SW480 (cell line): ENCODE results near the gene ATAT1.
A peak's percentile ranks its signal among the peaks of the same experiment; 100 is the strongest.

Experiments
- DNase-seq: peaks from one replicate; pipeline ENCODE4 v3.0.0-alpha.2; 2016; ENCODE audit warnings: low spot score

Gene ATAT1

GRCh38 chr6:30613251-30614043 is 13.2 kb upstream of the ATAT1 start:
- DNase-seq: no peak

DNA sequence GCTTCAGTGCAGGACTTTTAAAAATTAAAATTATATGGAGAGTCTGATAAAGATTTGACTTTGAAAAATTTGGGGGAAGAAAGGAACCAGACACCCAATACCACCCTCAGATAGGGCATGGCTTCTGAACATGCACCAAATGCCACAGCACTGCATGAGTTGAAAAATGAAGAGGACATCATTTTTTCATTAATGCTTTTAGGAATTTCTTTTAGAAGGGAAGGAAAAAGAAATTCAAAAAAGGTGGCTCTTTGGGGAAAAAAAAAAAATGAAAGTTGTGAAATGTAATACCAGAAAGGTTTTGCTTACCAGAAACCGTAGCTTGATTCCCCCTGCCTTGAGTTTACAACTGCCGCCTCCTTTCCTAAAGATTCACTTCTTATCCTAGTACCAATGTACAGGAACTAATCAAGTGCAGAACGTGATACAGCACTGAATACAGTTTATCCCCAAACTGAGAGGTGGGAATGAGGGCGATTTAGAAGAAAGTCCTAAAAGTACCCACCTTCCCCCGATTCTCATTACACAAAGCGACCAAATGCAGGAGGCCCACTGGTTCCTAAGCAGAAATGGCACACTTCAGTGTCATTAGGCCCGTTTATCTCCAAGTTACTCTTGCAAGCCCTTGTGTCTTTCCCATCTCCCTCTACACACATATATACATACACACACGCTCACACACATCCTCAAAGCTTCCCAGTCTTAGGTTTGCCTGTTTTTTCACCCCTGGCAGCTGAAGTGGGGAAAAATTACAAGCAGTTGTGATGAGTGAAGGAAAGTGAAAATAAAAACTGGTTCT is 12.4 kb upstream of the ATAT1 start:
- no peak for DNase-seq

DNA sequence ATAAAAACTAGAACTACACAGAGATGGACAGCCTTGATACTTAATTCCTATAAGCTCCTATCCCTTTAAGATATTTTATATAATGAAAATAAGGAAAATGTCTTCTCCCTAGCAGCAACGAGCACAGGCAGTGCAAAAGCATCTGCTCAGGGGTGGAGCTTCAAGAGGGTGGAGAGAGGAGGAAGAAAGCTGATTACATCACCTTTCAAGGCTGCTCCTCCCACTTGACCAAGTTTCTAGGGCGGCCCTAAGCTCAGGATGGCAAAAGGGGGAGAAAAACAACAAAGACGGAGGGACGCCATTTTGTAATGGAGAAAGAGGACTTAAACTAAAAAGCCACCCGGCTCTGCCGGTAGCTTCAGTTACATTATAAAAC is 11.8 kb upstream of the ATAT1 start:
- DNase-seq: peak; percentile 96

DNA sequence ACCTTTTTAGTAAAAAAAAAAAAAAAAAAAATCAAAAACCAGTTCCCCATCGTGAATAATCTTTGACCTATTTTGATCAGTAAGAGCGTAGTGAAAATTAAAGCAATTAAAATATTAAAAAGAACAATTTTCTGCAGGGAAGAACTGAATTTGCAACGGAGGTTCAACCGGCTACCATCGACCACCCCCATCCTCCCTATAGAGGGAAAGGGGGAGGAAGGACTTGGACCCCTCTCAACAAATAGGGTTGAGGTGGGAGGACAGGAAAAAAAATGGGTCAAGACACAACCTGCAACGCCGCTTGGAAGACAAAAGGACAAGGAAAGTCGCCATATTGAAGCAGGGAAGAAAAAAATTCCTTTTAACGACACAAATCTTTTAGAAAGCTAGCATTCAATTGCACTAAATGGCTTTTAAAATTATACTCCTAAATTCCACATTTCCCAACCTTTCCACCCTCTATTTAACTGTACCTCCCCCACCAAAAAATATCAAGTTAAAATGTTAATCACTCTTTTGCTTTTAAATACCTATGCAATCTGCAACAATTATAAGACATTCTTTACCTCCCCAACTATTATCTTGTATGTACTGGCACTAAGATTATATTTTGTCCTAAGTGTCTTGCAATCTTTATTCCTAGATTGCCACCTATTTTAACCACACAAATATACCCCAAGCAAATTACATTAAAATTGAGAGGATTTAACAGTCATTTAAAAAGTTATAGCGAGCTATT is 11.3 kb upstream of the ATAT1 start:
- DNase-seq: peak; percentile 58

- DNase-seq: peak; percentile 50
These were observed 10.5 kb upstream of the ATAT1 start for GRCh38 chr6:30615958-30616810.

GRCh38 chr6:30616811-30617564 is 9.7 kb upstream of the ATAT1 start, which contains the start of gene PPP1R10:
Gene PPP1R10 (minus strand): TSS chr6:30617243. CDS start chr6:30609944, 7,299 bp downstream.
- DNase-seq: peak; percentile 99

DNA sequence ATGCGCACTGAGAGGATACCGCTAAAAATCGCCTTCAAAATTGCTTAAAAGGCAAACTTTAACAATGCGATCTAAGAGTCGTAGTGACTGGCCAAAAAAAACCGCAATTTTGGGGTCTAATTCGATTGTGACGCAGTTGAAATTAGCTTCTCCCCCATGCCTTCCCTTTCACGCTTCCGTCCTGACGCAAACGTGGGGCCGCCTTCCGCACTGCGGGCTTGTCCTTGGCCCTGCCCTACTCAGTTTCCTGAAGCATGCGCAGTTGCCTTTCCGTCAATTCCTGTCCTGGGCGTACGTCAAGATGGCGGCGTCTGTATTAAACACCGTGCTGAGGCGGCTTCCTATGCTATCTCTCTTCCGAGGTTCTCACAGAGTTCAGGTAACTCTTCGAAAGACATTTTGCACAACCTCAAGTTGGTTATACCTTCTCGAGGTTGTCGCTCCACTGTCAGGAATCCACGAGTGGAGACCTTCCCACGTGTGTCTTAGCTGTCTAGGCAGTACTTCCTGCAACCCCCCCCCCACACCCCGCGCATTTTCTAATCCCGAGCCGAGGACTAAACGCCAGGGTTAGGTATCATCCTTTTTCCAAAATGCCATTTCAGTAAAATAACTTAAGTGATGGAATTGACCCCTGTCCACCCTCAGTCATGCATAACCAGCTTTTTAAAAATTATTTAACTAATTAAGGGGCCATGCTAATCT is 9.0 kb upstream of the ATAT1 start, which contains the start of gene MRPS18B:
TSS of gene MRPS18B (plus strand) at position 276 of the 705 bp plus-strand sequence. CDS start at position 302, 26 bp downstream.
- DNase-seq: peak; percentile 95

DNA sequence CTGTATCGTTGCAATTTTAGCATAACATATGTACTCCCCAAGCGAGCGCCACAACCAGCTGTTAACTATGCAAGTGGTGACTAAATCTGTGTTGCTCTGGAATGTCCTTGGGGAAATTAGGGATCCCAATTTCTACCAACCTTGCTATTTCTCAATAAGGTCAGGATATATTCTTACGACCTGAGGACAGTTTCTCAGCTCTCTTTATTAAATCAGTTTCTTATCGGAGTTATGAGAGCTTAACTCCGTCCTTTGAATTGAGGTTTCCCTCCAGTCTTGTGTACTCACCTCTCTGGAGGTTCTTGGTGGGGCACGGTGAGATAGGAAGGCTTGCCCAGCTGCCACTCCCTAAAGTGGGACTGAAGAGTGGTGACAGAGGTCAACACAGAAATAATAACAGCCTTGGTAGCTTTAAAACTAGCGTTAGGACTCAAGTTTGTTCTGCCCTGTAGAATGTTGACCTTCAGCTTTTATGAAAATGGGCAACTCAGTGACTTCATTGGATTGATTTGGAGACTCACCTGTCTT is 8.3 kb upstream of the ATAT1 start:
- no peak for DNase-seq

GRCh38 chr6:30619561-30619960 is 7.1 kb upstream of the ATAT1 start:
- no peak for DNase-seq

GRCh38 chr6:30625511-30625910 is 1.2 kb upstream of the ATAT1 start:
- DNase-seq: no peak

GRCh38 chr6:30635834-30636233 is 9.2 kb downstream of the ATAT1 start:
- DNase-seq: no peak

DNA sequence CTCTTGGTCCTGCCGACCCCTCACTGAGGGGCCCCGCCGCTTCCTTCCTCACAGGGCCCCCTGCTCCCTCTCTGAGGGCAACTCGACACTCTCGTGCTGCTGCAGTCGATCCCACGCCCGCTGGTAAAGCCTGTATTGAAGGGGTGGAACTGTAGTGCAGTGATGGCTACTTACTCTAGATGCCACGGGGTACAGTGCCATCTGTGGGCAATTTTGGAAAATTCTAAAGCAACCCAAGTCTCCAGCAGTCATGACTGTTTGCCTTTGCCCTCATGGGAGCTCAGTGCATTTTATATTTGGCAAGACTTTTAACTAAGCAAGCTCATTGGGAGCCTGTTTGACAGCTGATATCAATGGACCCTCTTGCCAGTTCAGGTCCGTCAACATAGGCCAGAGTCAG is 13.8 kb downstream of the ATAT1 start:
- DNase-seq: no peak

GRCh38 chr6:30641048-30641447 is 14.4 kb downstream of the ATAT1 start:
- no peak for DNase-seq

DNA sequence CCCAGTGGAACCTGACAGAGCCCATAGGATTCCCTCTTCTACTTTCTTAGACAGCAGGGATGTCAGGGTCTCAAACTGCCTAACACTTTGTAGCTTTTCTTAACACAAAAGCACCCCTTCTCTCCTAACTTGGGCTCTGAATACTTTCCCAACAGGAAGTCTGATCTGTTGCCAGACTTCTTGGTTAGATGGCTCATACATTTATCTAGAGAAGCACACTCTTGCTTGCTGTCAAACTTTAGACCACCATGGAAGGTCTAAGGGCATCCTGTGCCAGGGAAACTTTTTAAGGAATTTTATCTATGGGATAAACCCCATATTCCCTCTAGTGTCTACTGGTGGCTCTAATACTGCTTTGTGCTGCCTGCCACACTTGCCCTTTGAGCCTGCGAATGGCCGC is 17.0 kb downstream of the ATAT1 start:
- no peak for DNase-seq

DNA sequence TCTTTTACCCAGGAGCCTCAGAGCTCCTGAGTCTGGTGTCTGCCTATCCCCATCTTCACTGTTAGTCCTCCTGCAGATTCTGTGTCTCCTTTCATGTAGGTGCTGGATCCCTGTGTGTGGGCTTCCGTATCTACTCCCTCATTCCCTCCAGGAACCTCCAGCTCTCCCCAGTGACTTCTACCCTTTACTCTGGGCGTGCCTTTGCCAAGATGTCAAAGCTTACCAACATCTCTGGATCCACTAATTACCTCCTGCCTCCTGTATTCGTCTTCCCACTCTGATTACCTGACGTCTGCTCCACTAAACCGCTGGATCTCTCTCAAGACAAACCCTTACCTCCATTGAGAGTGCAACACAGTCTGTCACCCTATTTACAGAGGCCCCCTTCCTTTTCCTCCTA is 18.1 kb downstream of the ATAT1 start:
- DNase-seq: no peak

GRCh38 chr6:30645989-30646388 is 19.3 kb downstream of the ATAT1 start:
- DNase-seq: no peak

GRCh38 chr6:30646450-30647241 is 20.0 kb downstream of the ATAT1 start, which contains the start of gene C6orf136:
Gene C6orf136 (plus strand): TSS chr6:30647133. CDS start chr6:30647232, 99 bp downstream.
- peak; percentile 89 for DNase-seq

- peak; percentile 64 for DNase-seq
These were observed 20.8 kb downstream of the ATAT1 start for GRCh38 chr6:30647242-30648116.
